Measurements from ENCODE around the gene MIP. TPM values are rescaled to one million over a fixed set of nuclear protein-coding genes. Genes with fewer than 3 reads are reported as not detected.

MIP gene
- not detected in 2 replicates for total RNA-seq

DNA sequence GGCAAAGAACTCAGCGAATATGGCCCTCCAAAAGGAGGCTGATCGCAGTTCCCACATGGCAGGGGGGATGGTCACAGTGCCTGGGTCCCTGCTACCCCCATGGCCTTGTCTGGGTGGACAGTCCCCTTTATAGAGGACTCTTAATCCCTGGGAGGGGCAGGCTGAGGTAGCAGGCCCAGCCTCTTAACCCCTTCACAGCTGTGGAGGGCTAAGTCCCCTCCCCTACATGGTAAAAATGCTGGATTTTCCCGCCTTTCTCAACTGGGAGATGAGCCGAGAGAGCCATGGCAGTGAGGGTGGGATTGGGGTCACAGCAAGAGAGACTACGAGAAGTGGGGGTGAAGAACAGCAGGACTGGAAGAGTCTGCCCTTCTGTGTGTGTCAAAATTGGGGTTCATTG lies at the start of gene MIP:
Gene MIP (minus strand): TSS at position 101 of the 400 bp plus-strand sequence. CDS start 44 bp downstream, at position 57.

DNA sequence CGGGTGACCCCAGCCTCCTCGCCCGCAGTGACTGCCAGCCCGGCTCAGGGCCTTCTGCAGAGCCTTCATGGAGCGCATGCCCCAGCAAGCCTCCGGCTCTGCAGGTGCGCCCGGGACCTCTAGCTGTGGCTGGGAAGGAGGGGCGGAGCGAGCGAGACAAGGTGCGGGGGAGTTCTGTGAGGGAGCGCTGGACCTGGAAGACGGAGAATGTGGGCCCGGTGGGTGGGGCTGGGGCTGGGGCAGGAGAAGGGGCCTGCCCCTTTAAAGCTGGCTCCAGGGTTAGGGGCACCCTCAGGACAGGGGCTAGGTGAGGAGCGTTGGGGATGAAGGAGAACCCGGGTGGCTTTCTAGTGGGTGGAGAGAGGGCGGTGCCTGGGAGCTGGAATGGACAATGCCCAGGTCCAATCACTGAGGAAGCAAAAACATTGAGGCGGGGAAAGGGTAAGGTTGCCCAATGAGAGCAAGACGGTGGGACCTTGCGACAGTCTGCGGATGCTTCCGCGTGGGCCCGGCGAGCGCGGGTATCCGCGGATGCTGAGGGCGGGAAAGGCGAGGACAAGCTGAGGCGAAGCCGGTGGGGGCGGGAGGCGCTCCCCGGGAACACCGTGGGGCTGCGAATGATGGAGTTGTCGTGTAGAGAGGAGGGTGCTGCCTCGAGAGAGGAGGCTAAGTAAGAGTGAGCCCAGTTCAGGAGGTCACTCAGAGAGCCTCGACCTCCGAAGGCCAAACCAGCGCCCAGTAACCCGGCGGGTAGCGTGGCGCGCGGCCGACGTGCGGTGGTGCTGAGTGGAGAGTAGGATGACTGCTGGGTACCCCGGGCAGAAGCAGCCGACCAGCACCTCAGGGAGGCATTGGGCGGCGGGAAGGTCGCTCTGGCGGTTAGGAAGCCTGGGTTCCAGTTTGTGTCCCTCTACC lies 33.8 kb upstream of the MIP start, which contains the start of gene GLS2:
Gene GLS2 (minus strand): TSS at position 121 of the 915 bp plus-strand sequence. CDS start 43 bp downstream, at position 78.

DNA sequence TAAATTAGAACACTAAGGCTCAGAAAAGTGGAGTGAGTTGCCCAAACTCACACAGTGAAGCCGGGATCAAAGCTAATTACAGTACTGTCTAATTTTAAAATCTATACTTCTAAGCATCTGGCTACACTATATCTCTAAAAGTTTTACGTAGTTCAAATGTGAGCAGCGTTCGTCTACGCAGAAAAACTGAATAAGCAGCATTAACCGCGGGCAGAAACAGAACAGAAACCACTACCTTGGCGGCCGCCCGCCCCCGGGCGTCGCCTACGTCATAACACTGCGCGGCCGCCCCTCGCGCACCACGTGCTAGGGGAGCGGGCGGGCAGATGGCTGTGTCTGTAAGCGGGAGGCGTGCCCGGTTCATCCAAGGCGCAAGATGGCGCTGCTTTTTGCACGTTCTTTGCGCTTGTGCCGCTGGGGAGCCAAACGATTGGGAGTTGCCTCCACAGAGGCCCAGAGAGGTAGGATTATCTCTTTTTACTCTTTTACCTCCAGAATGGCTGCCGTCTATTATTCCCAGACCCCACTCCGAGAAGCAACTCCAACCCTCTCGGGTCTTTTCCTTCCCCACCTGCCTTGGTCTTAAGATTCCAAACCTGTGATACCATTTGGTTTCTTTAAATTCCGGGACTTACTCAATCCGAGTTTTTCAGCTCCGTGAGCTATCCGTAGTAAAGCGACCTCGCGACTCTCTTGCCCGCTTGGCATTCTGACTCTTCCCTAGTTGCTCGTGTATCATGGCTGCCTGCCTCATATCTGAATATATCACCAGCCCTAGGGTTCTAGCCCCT lies 14.0 kb upstream of the MIP start, which contains the start of gene SPRYD4:
Gene SPRYD4 (plus strand): TSS at position 363 of the 791 bp plus-strand sequence. CDS start 14 bp downstream, at position 377.

DNA sequence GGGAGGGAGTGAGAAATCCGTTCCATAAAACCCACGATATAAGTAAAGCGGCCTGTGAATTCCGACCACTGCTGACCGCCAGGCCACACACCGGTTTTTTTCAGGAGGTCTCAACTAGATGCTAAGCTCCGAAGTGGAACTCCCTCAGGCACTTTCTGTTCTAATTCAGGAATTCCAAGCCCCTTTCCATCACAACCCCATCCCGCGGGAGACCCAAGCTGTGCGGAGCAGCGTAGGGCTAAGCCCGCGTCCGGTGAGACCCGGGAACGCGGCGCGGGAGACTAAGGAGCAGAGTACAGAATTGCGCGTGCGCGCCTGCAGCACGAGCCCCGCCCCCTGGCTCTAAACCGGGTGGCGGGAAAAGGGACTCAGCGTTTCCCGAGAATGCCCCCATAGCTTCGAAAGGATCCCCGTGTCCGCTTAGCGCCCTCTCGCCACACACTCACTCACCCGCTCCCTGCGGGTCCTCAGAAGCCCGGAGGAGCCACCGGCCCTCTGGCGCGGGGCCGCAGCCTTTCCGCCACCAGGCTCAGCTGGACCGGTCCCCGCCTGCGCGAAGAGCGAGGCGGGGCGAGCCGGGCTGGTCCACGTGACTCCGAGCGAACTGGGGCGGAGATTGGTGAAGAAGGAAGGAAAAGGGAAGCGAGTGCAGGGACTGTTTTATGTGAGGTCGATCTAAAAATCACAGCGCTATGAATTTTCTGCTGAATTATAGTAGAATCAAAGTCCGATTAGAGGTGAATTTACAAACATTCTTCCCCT lies 5.4 kb downstream of the MIP start, which contains the start of gene TIMELESS:
Gene TIMELESS (minus strand): TSS at position 567 of the 762 bp plus-strand sequence. CDS start 15,256 bp downstream, outside the sequence.

Other genes starting within 250 kb of the MIP start
- gene RNF41, start 232.7 kb downstream of the MIP start, total RNA-seq: 165 and 167 TPM in 2 replicates
- 20.9 and 37.1 TPM in 2 replicates for gene NABP2, start 230.3 kb downstream of the MIP start, total RNA-seq
- gene SLC39A5, start 224.6 kb downstream of the MIP start, total RNA-seq: not detected in 2 replicates
- gene ANKRD52, start 196.3 kb downstream of the MIP start, total RNA-seq: 28.3 and 41.0 TPM in 2 replicates
- gene COQ10A, start 187.7 kb downstream of the MIP start, total RNA-seq: 5.6 and 7.3 TPM in 2 replicates
- gene CS, start 154.3 kb downstream of the MIP start, total RNA-seq: 71.7 and 119 TPM in 2 replicates
- gene CNPY2, start 138.7 kb downstream of the MIP start, total RNA-seq: 114 and 138 TPM in 2 replicates
- 10.4 and 17.1 TPM in 2 replicates for gene PAN2, start 120.7 kb downstream of the MIP start, total RNA-seq
- gene IL23A, start 115.8 kb downstream of the MIP start, total RNA-seq: 1.6 TPM in 1 of 2 replicates, not detected in the other
- 62.2 and 62.5 TPM in 2 replicates for gene STAT2, start 94.5 kb downstream of the MIP start, total RNA-seq
- gene APOF, start 91.8 kb downstream of the MIP start, total RNA-seq: not detected in 2 replicates
- gene TIMELESS, start 5.2 kb downstream of the MIP start, total RNA-seq: 4.2 and 4.4 TPM in 2 replicates
- gene SPRYD4, start 13.9 kb upstream of the MIP start, total RNA-seq: 1.5 and 2.2 TPM in 2 replicates
- not detected in 2 replicates for gene GLS2, start 33.5 kb upstream of the MIP start, total RNA-seq
- gene RBMS2, start 67.2 kb upstream of the MIP start, total RNA-seq: 14.9 and 15.3 TPM in 2 replicates
- 16.6 and 25.3 TPM in 2 replicates for gene BAZ2A, start 175.7 kb upstream of the MIP start, total RNA-seq
- 446 and 462 TPM in 2 replicates for gene ATP5F1B, start 191.3 kb upstream of the MIP start, total RNA-seq
- 51.6 and 57.3 TPM in 2 replicates for gene PTGES3, start 233.6 kb upstream of the MIP start, total RNA-seq

Measured in cardiac atrium fibroblast (primary cell).